GM23248 (cell line): Measurements from ENCODE around the gene ANAPC7. TPM values are rescaled to one million over a fixed set of nuclear protein-coding genes. Genes with fewer than 3 reads are reported as not detected.

Experiments
- DNase-seq: peaks from one replicate; pipeline ENCODE4 v3.0.0-alpha.2; 2015
- H2AFZ ChIP-seq: fragments of 200-600 bp; sonication (generic); 2 replicates; pipeline ENCODE4 v1.6.1; 2016; ENCODE audit warnings: antibody characterized with exemption
- H3F3A ChIP-seq: fragments of 200-600 bp; sonication (generic); 2 replicates; pipeline ENCODE4 v1.6.1; 2016; ENCODE audit warnings: mild to moderate bottlenecking, antibody characterized with exemption, mixed run types; ENCODE audit not compliant: insufficient read depth
- H3K27ac ChIP-seq: fragments of 200-600 bp; sonication (generic); 2 replicates; pipeline ENCODE4 v1.5.1; 2016; ENCODE audit warnings: mild to moderate bottlenecking
- H3K27me3 ChIP-seq: fragments of 200-600 bp; sonication (generic); replicated peaks from 2 replicates; pipeline ENCODE4 v1.6.1; 2016; ENCODE audit warnings: mild to moderate bottlenecking; ENCODE audit not compliant: insufficient read depth
- H3K36me3 ChIP-seq: fragments of 200-600 bp; sonication (generic); 2 replicates; pipeline ENCODE4 v1.6.1; 2016; ENCODE audit warnings: low read depth, mild to moderate bottlenecking
- H3K4me1 ChIP-seq: fragments of 200-600 bp; sonication (generic); 2 replicates; pipeline ENCODE4 v1.6.1; 2016; ENCODE audit warnings: mild to moderate bottlenecking; ENCODE audit not compliant: insufficient read depth
- H3K4me2 ChIP-seq: fragments of 200-600 bp; sonication (generic); one replicate; pipeline ENCODE4 v1.6.1; 2016; ENCODE audit warnings: mild to moderate bottlenecking; ENCODE audit not compliant: unreplicated experiment
- H3K4me3 ChIP-seq: fragments of 200-600 bp; sonication (generic); 2 replicates; pipeline ENCODE4 v1.5.1; 2016; ENCODE audit warnings: mild to moderate bottlenecking
- H3K79me2 ChIP-seq: fragments of 200-600 bp; sonication (generic); 2 replicates; pipeline ENCODE4 v1.6.1; 2016; ENCODE audit warnings: mild to moderate bottlenecking; ENCODE audit not compliant: insufficient read depth
- H3K9ac ChIP-seq: fragments of 200-600 bp; sonication (generic); 2 replicates; pipeline ENCODE4 v1.6.1; 2016; ENCODE audit warnings: mild to moderate bottlenecking
- H3K9me2 ChIP-seq: fragments of 200-600 bp; sonication (generic); 2 replicates; pipeline ENCODE4 v1.6.1; 2016; ENCODE audit warnings: mixed run types, mild to moderate bottlenecking, moderate library complexity; ENCODE audit not compliant: insufficient read depth
- H3K9me3 ChIP-seq: fragments of 200-600 bp; sonication (generic); one replicate; pipeline ENCODE4 v1.6.1; 2017; ENCODE audit warnings: low read depth
- H4K20me1 ChIP-seq: fragments of 200-600 bp; sonication (generic); 2 replicates; pipeline ENCODE4 v1.6.0; 2016; ENCODE audit not compliant: insufficient read depth
- EZH2 ChIP-seq: fragments of 200-600 bp; sonication (generic); IDR thresholded peaks from 2 replicates; pipeline ENCODE4 v1.6.1; 2018; ENCODE audit warnings: antibody characterized with exemption, mild to moderate bottlenecking; ENCODE audit not compliant: insufficient read depth, poor library complexity, severe bottlenecking
- EZH2phosphoT487 ChIP-seq: fragments of 200-600 bp; sonication (generic); IDR thresholded peaks from 2 replicates; pipeline ENCODE4 v1.6.1; 2018; ENCODE audit warnings: antibody characterized with exemption, moderate library complexity, mild to moderate bottlenecking, low read depth; ENCODE audit not compliant: insufficient read depth
- WGBS, 2 experiments: methylation state at CpG; one replicate each; pipeline ENCODE4 v1.1.6; 2015 to 2017; ENCODE audit warnings: low lambda C conversion rate in 2 of 2, low coverage in 1 of 2; ENCODE audit errors: missing lambda C conversion rate in 2 of 2; 5-methylcytosine and 5-hydroxymethylcytosine counted together
- in situ Hi-C: fragments of 300-500 bp; cut with MboI; formaldehyde crosslinking; loops from 2 replicates; pipeline ENCODE4 v1.15.0; 2020
- polyA plus RNA-seq: library from polyadenylated mRNA; unstranded; fragments of >200 nt; fragmentation: Nextera tagmentation; extraction: Ambion mirVana; gene quantifications from 2 replicates; pipeline ENCODE4 v1.2.1, GENCODE V29; 2016
- small RNA-seq: library from RNA; depleted of rRNA; stranded (forward); fragments of <200 nt; gene quantifications from one replicate; pipeline ENCODE3, GENCODE V24; 2014; ENCODE audit warnings: low read depth, low replicate concordance
- total RNA-seq: library from RNA; depleted of rRNA; stranded (reverse); fragments of >200 nt; shearing (Covaris generic); gene quantifications from 2 replicates; pipeline ENCODE4 v1.2.3, GENCODE V29; 2014; rRNA removed

The ANAPC7 gene
- total and polyA plus RNA-seq, 2 experiments from 2014 or later, result 35.5 to 46.5 TPM

DNA sequence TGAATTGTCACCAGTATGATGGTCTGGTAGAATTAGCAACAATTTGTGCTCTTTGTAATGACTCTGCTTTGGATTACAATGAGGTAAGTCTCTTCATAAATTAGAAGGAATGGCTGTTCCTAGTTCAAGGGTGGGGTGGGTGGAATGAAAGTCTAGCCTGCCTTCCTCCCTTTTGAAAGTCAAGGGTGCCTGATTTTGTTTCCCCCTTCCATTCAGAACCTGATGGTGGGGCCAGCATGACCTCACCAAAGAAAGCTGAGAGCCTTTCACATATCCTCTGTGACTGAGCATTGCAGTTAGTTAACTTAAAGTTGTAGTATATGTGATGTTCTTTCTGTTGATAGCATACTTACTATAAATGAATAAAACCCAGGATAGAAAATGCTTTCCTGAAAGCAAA is 70.3 kb downstream of the ANAPC7 start:
- H3K9me3 ChIP-seq, result no peaks in the 10 kb centered on the region
- no peaks in the 10 kb centered on the region for H3K27me3 ChIP-seq
- no peak overlapping the region for H3K4me3 ChIP-seq
- H3F3A ChIP-seq, result peaks cover 67% of the 10 kb centered on the region
- H3K36me3 ChIP-seq, result peaks cover 80% of the 10 kb centered on the region
- no peak overlapping the region for H3K4me2 ChIP-seq
- in situ Hi-C loops, result no loop called here
- H3K79me2 ChIP-seq, result peaks cover 100% of the 10 kb centered on the region
- H3K4me1 ChIP-seq, result peaks cover 18% of the 10 kb centered on the region; the same call in 1 of the 2 replicates
- no peak for DNase-seq
- H3K9me2 ChIP-seq, result no peaks in the 10 kb centered on the region
- no peak overlapping the region for H3K9ac ChIP-seq
- H3K27ac ChIP-seq, result no peak overlapping the region
- H4K20me1 ChIP-seq, result peaks cover 7% of the 10 kb centered on the region; the same call in 1 of the 2 replicates
- TF ChIP-seq EZH2 (no peak), EZH2phosphoT487 (no peak)
- no peak overlapping the region for H2AFZ ChIP-seq

DNA sequence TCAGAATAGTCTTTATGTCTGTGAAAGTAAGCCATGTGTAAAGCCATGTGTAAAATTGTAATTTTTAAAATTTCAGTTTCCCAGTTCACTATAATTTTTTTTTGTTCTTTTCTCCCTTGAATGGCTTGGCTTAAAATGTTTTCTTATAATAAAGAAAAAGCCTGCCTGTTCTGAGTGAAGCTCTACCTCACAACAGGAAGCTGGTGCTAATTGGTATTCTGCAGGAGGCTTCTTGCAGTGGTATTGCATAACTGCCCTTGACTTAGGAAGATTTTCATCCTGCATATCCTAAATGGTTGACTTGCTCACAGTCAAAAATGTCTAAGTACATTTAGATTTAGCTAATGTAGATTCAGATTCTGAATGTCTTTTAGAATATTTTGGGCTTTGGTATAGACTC is 73.0 kb downstream of the ANAPC7 start:
- H3K36me3 ChIP-seq, result peaks cover 85% of the 10 kb centered on the region

DNA sequence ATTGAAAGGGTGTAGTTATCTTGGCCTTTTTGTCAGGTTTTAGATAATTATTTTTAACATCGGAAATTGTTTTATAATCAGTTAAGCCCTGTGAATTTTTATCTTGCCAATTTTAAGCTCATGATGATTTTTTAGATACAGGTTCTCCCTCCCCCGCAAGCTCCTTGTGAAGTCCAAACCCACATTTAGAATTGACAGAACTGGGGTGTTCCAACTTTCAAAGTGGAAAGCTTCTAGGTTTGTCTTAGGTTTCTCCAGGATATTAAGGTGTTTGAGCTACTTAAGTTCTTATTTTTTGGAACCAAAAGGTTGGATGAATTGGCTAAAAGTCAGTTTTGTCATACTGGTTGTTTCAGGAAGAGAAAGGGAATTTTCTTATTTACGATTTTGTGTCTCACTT is 73.4 kb downstream of the ANAPC7 start:
- peaks cover 100% of the 10 kb centered on the region for H3K79me2 ChIP-seq
- no peaks in the 10 kb centered on the region for H3K27me3 ChIP-seq
- in situ Hi-C loops, result no loop called here
- no peak overlapping the region for H2AFZ ChIP-seq
- H3K36me3 ChIP-seq, result peaks cover 83% of the 10 kb centered on the region
- WGBS, 2 experiments, result 94 to 96% methylated on average over 3 of the region's 3 CpGs
- peaks cover 18% of the 10 kb centered on the region; the same call in 1 of the 2 replicates for H3K4me1 ChIP-seq
- H3K27ac ChIP-seq, result no peak overlapping the region
- peaks cover 58% of the 10 kb centered on the region for H3F3A ChIP-seq
- H3K4me3 ChIP-seq, result no peak overlapping the region
- no peak overlapping the region for H3K9ac ChIP-seq
- H3K9me3 ChIP-seq, result no peaks in the 10 kb centered on the region
- TF ChIP-seq EZH2phosphoT487 (no peak), EZH2 (no peak)
- no peak for DNase-seq
- no peaks in the 10 kb centered on the region for H3K9me2 ChIP-seq
- no peak overlapping the region for H3K4me2 ChIP-seq
- H4K20me1 ChIP-seq, result peaks cover 12% of the 10 kb centered on the region; the same call in 1 of the 2 replicates

More for the DNA sequence above, 73.0 kb downstream of the ANAPC7 start:
- H3K79me2 ChIP-seq, result peaks cover 100% of the 10 kb centered on the region
- no peak overlapping the region for H2AFZ ChIP-seq
- TF ChIP-seq EZH2phosphoT487 (no peak), EZH2 (no peak)
- no peak overlapping the region for H3K9ac ChIP-seq
- H3K4me1 ChIP-seq, result peaks cover 18% of the 10 kb centered on the region; the same call in 1 of the 2 replicates
- no peaks in the 10 kb centered on the region for H3K27me3 ChIP-seq
- H3K9me2 ChIP-seq, result no peaks in the 10 kb centered on the region
- peaks cover 12% of the 10 kb centered on the region; the same call in 1 of the 2 replicates for H4K20me1 ChIP-seq
- peak; percentile 67 for DNase-seq
- H3K4me2 ChIP-seq, result no peak overlapping the region
- in situ Hi-C loops, result no loop called here
- no peaks in the 10 kb centered on the region for H3K9me3 ChIP-seq
- H3F3A ChIP-seq, result peaks cover 58% of the 10 kb centered on the region
- 0 out of 2 replicates have a peak overlapping the region, but pooled peaks have one; percentile 10 for H3K27ac ChIP-seq
- no peak overlapping the region for H3K4me3 ChIP-seq

DNA sequence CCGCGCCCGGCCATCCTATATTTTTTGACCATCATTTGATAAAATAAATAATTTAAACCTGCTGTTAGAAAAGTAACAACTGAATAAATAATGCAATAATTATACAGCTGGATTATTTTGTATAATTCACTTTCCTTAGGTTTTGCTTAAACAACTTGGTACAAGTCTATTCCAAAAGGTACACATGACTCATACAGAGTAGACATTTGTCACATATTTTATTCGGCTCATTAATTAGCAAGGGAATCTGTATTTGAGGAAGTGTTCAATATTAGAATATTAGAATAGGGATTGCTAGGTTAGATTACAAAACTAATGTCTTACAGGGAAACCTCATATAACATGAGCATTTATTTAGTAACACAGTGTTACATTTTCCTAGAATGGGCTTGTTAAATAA is 73.8 kb downstream of the ANAPC7 start:
- no peak overlapping the region for H3K27ac ChIP-seq

More for the DNA sequence above, 73.8 kb downstream of the ANAPC7 start:
- Histone ChIP-seq H3K79me2 (peaks cover 100% of the 10 kb centered on the region), H3K4me1 (peaks cover 18% of the 10 kb centered on the region; the same call in 1 of the 2 replicates), H3K9me2 (no peaks in the 10 kb centered on the region), H3K36me3 (peaks cover 80% of the 10 kb centered on the region), H3K9me3 (no peaks in the 10 kb centered on the region), H3K27me3 (no peaks in the 10 kb centered on the region), H3K9ac (no peak overlapping the region), H4K20me1 (peaks cover 12% of the 10 kb centered on the region; the same call in 1 of the 2 replicates), H3K4me3 (no peak overlapping the region), H3K4me2 (no peak overlapping the region), H2AFZ (no peak overlapping the region), H3F3A (peaks cover 58% of the 10 kb centered on the region)
- in situ Hi-C loops, result no loop called here
- 85 to 87% methylated on average over 4 of the region's 4 CpGs for WGBS, 2 experiments
- no peak for DNase-seq
- TF ChIP-seq EZH2phosphoT487 (no peak), EZH2 (no peak)

Small RNA genes lying within 50 kb of the gene (small RNA-seq; reads per million reads assigned to genes)
- not detected for gene RN7SL769P

Other genes starting within 250 kb of the ANAPC7 start
- 142 and 148 TPM in 2 replicates for gene ATP2A2, start 122.5 kb downstream of the ANAPC7 start, total RNA-seq
- gene ATP2A2, start 122.5 kb downstream of the ANAPC7 start, polyA plus RNA-seq, result 28.7 and 29.5 TPM in 2 replicates
- 552 and 686 TPM in 2 replicates for gene ARPC3, start 46.6 kb upstream of the ANAPC7 start, total RNA-seq
- gene ARPC3, start 46.6 kb upstream of the ANAPC7 start, polyA plus RNA-seq, result 503 and 511 TPM in 2 replicates
- gene GPN3, start 64.5 kb upstream of the ANAPC7 start, total RNA-seq, result 18.4 and 33.4 TPM in 2 replicates
- 43.5 and 47.4 TPM in 2 replicates for gene GPN3, start 64.5 kb upstream of the ANAPC7 start, polyA plus RNA-seq
- 11.5 and 18.1 TPM in 2 replicates for gene FAM216A, start 65.1 kb upstream of the ANAPC7 start, total RNA-seq
- gene FAM216A, start 65.1 kb upstream of the ANAPC7 start, polyA plus RNA-seq, result 25.2 and 25.8 TPM in 2 replicates
- gene VPS29, start 98.4 kb upstream of the ANAPC7 start, total RNA-seq, result 61.2 and 72.3 TPM in 2 replicates
- gene VPS29, start 98.4 kb upstream of the ANAPC7 start, polyA plus RNA-seq, result 202 and 206 TPM in 2 replicates
- 0.13 and 0.97 TPM in 2 replicates for gene RAD9B, start 98.6 kb upstream of the ANAPC7 start, total RNA-seq
- 0.19 and 0.22 TPM in 2 replicates for gene RAD9B, start 98.6 kb upstream of the ANAPC7 start, polyA plus RNA-seq
- gene PPTC7, start 179.6 kb upstream of the ANAPC7 start, total RNA-seq, result 3.2 and 3.4 TPM in 2 replicates
- 2.2 and 2.4 TPM in 2 replicates for gene PPTC7, start 179.6 kb upstream of the ANAPC7 start, polyA plus RNA-seq
- gene TCTN1, start 210.4 kb upstream of the ANAPC7 start, total RNA-seq, result 34.4 and 44.3 TPM in 2 replicates
- gene TCTN1, start 210.4 kb upstream of the ANAPC7 start, polyA plus RNA-seq, result 58.1 and 65.2 TPM in 2 replicates